Gastrocnemius medialis (tissue), 4 donors: ENCODE measurements around the gene HTT-AS. TPM values are rescaled to one million over a fixed set of nuclear protein-coding genes. Genes with fewer than 3 reads are reported as not detected.
A peak's percentile ranks its signal among the peaks of the same experiment; 100 is the strongest.
"Not testable (repeated sequence)": the region's sequence is repeated elsewhere in the genome, so short reads cannot be mapped to it uniquely, and the experiment has no call there.

Experiments
- ATAC-seq, 2 donors: fragments of 150-250 bp; one replicate each; pipeline ENCODE4 v1.9.1; 2016
- DNase-seq, 2 donors: peaks; one replicate each; pipeline ENCODE4 v3.0.0-alpha.2; 2019
- H3K27ac ChIP-seq, 4 donors: fragments of 200-600 bp; sonication (generic); 1 replicate in 1 of 4; 2 replicates in 3 of 4; pipeline ENCODE4 v1.5.1; 2016 to 2018; ENCODE audit warnings: mild to moderate bottlenecking in 2 of 4, moderate library complexity in 1 of 4
- H3K27me3 ChIP-seq, 3 donors: fragments of 200-600 bp; sonication (generic) in 2 of 3; 1 replicate in 1 of 3; 2 replicates in 2 of 3; pipeline versions ENCODE4 v1.5.1 to v1.6.0; 2016 to 2019; ENCODE audit warnings: mild to moderate bottlenecking in 1 of 3, moderate library complexity in 1 of 3
- H3K36me3 ChIP-seq, 2 donors: fragments of 200-600 bp; sonication (generic) in 1 of 2; one replicate each; pipeline ENCODE4 v1.5.1; 2017 to 2018
- H3K4me1 ChIP-seq, 2 donors: fragments of 200-600 bp; sonication (generic) in 1 of 2; one replicate each; pipeline ENCODE4 v1.5.1; 2016 to 2017; ENCODE audit warnings: mild to moderate bottlenecking in 2 of 2
- H3K4me3 ChIP-seq, 4 donors: fragments of 200-600 bp; sonication (generic) in 3 of 4; 1 replicate in 1 of 4; 2 replicates in 3 of 4; pipeline ENCODE4 v1.5.1; 2016 to 2019; ENCODE audit warnings: mild to moderate bottlenecking in 2 of 4
- H3K9me3 ChIP-seq, 3 donors: fragments of 200-600 bp; sonication (generic) in 2 of 3; 1 replicate in 1 of 3; 2 replicates in 2 of 3; pipeline ENCODE4 v1.5.1; 2016 to 2019
- POLR2A ChIP-seq, 2 donors: fragments of 450-650 bp; IDR thresholded peaks; one replicate each; pipeline ENCODE4 v1.6.1; 2017; ENCODE audit warnings: antibody characterized with exemption in 2 of 2, mild to moderate bottlenecking in 2 of 2, moderate library complexity in 2 of 2
- in situ Hi-C, 4 donors: fragments of 200-750 bp; cut with MboI; loops; one replicate each; pipeline versions ENCODE4 v1.15.0 to v1.8.0; 2017; ENCODE audit warnings: low sequenced_read_pairs in 4 of 4
- intact Hi-C: fragments of 100-400 bp; cut with DNase I; formaldehyde crosslinking; loops from one replicate; pipeline ENCODE4 v1.15.1; 2023; ENCODE audit warnings: low total_unique reads
- total RNA-seq, 4 donors: library from RNA; depleted of rRNA; stranded (reverse); fragments of >200 nt; gene quantifications; one replicate each; pipeline versions ENCODE4 v1.1.0 to v1.2.3, GENCODE V29; 2016
- TF ChIP-seq, protein P1 (sequence below), 5 experiments: fragments of 450-650 bp in 3 of 5; fragments of 200-600 bp in 2 of 5; sonication (generic) in 2 of 5; IDR thresholded peaks in 4 of 5; conservative IDR thresholded peaks in 1 of 5; 1 replicate in 4 of 5; 2 replicates in 1 of 5; pipeline ENCODE4 v1.5.1; 2016 to 2019; ENCODE audit warnings: antibody characterized with exemption in 5 of 5, mild to moderate bottlenecking in 3 of 5, moderate library complexity in 3 of 5

Gene HTT-AS
- total RNA-seq, 4 donors from 2014 or later, result not detected

DNA sequence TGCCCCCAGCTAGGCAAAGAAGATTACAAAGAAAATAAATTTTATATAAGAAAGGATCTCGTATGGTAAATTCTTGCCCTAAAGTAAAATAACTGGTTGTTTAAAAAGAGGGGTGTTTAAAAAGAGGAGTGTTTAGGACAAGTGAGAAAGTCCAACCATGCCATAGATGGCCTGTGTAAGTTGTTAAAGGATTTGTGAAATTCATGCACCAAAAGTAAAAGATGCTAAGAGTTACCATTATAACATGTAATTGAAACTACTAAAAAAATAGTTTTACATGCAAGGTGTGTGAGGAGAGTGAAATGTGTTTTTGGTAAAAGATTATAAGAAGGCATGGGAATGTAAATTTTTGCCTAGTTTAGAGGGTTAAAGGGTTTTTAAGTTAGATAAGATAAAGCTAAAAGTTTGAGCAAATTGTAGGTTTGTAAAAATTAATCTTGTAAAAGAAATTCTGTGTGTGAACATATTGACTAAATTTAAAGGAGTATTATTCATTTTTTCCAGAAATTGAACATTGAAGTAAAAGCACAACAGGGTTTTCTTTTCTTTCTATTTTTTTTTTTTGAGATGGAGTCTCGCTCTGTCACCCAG lies 20.1 kb downstream of the HTT-AS start:
- no peaks in the 10 kb centered on the region for H3K27me3 ChIP-seq
- DNase-seq (no peak), ATAC-seq (no peak)
- intact Hi-C loops (no loop called here), in situ Hi-C loops (no loop called here)
- H3K27ac ChIP-seq, result no peak overlapping the region
- no peaks in the 10 kb centered on the region for H3K4me1 ChIP-seq
- TF ChIP-seq POLR2A (IDR thresholded peaks at IDR 0.05), result no peak
- TF ChIP-seq, protein P1, sequence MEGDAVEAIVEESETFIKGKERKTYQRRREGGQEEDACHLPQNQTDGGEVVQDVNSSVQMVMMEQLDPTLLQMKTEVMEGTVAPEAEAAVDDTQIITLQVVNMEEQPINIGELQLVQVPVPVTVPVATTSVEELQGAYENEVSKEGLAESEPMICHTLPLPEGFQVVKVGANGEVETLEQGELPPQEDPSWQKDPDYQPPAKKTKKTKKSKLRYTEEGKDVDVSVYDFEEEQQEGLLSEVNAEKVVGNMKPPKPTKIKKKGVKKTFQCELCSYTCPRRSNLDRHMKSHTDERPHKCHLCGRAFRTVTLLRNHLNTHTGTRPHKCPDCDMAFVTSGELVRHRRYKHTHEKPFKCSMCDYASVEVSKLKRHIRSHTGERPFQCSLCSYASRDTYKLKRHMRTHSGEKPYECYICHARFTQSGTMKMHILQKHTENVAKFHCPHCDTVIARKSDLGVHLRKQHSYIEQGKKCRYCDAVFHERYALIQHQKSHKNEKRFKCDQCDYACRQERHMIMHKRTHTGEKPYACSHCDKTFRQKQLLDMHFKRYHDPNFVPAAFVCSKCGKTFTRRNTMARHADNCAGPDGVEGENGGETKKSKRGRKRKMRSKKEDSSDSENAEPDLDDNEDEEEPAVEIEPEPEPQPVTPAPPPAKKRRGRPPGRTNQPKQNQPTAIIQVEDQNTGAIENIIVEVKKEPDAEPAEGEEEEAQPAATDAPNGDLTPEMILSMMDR (IDR thresholded peaks at IDR 0.05 in 4 of 5, conservative IDR thresholded peaks at IDR 0.05 in 1 of 5), result no peak
- no peaks in the 10 kb centered on the region for H3K9me3 ChIP-seq
- H3K36me3 ChIP-seq, result no peaks in the 10 kb centered on the region
- H3K4me3 ChIP-seq, result no peak overlapping the region

DNA sequence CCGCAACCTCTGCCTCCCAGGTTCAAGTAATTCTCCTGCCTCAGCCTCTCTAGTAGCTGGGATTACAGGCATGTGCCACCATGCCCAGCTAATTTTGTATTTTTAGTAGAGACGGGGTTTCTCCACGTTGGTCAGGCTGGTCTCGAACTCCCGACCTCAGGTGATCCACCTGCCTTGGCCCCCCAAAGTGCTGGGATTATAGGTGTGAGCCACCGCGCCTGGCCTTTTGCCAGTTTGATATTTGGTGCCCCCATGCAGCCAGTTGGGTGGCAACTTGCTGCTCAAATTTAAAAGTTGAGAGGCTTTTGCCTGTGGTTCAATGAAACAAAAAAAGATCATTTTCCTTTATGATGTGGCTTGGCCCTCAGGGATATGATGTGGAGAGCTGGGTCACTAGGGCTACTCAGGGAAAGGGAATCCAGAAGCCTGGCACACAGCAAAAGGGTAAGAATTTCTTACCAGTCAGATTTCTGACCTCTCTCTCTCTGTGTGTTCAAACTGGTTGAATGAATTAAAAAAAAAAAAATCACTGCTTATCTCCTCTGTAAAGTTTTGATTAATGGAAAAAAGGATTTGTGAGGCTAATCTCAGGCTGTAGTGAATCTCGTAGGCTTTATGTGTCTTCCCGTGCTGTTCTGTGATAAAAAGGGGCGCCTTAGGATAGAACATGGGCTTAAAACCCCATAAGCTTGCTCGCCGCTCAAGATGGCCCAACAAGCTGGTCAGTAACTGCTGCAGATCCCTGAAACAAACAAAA lies 23.0 kb downstream of the HTT-AS start:
- H3K36me3 ChIP-seq, H3K27me3 ChIP-seq, ATAC-seq, H3K27ac ChIP-seq, DNase-seq, intact Hi-C loops, in situ Hi-C loops, H3K4me3 ChIP-seq, H3K4me1 ChIP-seq, H3K9me3 ChIP-seq: not testable (repeated sequence)

DNA sequence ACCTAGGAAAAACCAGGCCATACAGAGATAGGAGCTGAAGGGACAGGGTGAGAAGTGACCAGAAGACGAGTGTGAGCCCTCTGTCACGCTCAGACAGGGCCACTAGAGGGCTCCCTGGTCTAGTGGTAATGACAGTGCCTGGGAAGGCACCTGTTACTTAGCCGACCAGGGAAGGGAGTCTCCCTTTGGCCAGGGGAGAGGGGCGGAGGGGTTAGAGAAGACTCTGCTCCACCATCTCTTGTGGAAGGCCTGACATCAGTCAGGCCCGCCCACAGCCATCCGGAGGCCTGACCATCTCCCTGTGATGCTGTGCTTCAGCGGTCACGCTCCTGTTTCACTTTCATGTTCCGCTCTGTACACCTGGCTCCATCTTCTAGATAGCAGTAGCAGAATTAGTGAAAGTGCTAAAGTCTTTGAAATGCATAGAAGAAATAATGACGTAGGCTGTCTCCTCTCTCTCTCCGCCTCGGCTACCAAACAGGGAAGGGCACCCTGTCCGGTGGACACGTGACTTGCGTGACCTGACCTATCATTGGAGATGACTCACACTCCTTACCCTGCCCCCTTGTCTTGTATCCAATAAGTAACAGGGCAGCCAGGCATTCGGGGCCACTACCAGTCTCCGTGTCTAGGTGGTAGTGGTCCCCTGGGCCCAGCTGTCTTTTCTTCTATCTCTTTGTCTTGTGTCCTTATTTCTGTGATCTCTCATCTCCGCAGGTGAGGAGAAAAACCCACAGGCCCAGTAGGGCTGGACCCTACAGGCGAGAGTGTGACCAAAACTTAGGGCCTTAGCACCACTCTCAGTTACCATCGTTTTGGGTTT lies 26.7 kb downstream of the HTT-AS start:
- in situ Hi-C loops, result no loop called here

GRCh38 chr4:3046623-3047022 lies 27.7 kb downstream of the HTT-AS start:
- DNase-seq (no peak), ATAC-seq (no peak)
- Histone ChIP-seq H3K4me3 (no peak overlapping the region), H3K9me3 (no peaks in the 10 kb centered on the region), H3K36me3 (no peaks in the 10 kb centered on the region), H3K4me1 (peaks cover 7 to 16% of the 10 kb centered on the region in 2 donors), H3K27ac (no peak overlapping the region), H3K27me3 (no peaks in the 10 kb centered on the region)
- in situ Hi-C loops (no loop called here), intact Hi-C loops (loop anchor here (2.0 to 5.0 kb wide), 2 partner anchors 28 to 56 kb away; partner anchors contain the start of genes HTT and HTT-AS)
- TF ChIP-seq POLR2A (IDR thresholded peaks at IDR 0.05), result no peak
- TF ChIP-seq, protein P1 (IDR thresholded peaks at IDR 0.05 in 4 of 5, conservative IDR thresholded peaks at IDR 0.05 in 1 of 5), result no peak

More for the DNA sequence above, 26.7 kb downstream of the HTT-AS start:
- ATAC-seq (peak; percentile 80 to 94), DNase-seq (peak; percentile 51 to 85)
- peak overlapping the region; percentile 51 to 84 (median 74) for H3K27ac ChIP-seq
- TF ChIP-seq, protein P1 (IDR thresholded peaks at IDR 0.05 in 4 of 5, conservative IDR thresholded peaks at IDR 0.05 in 1 of 5), result peak; percentile 57 to 80 (median 72)
- TF ChIP-seq POLR2A (IDR thresholded peaks at IDR 0.05), result no peak
- H3K4me3 ChIP-seq, result peak overlapping the region; percentile 29 to 57 (median 53)
- H3K4me1 ChIP-seq, result peaks cover 0 to 9% of the 10 kb centered on the region in 2 donors
- intact Hi-C loops, result loop anchor here (2.0 to 5.0 kb wide), 2 partner anchors 27 to 55 kb away; partner anchors contain the start of genes HTT and HTT-AS
- H3K27me3 ChIP-seq, result no peaks in the 10 kb centered on the region
- no peaks in the 10 kb centered on the region for H3K36me3 ChIP-seq
- H3K9me3 ChIP-seq, result no peaks in the 10 kb centered on the region
